IPS-18a (cell line): Measurements from ENCODE around the gene C2CD2L.
A peak's percentile ranks its signal among the peaks of the same experiment; 100 is the strongest.

Experiments
- H3K27ac ChIP-seq: one replicate; pipeline ENCODE4 v1.5.1; 2013; ENCODE audit warnings: low read length
- H3K27me3 ChIP-seq: one replicate; pipeline ENCODE4 v1.6.1; 2013; ENCODE audit warnings: mild to moderate bottlenecking, low read length; ENCODE audit not compliant: control insufficient read depth, insufficient read depth
- H3K36me3 ChIP-seq: one replicate; pipeline ENCODE4 v1.6.1; 2013; ENCODE audit warnings: low read depth, low read length; ENCODE audit not compliant: control insufficient read depth
- H3K4me1 ChIP-seq: one replicate; pipeline ENCODE4 v1.6.1; 2013; ENCODE audit warnings: low read depth, low read length; ENCODE audit not compliant: control insufficient read depth
- H3K4me3 ChIP-seq: one replicate; pipeline ENCODE4 v1.5.1; 2013; ENCODE audit warnings: low read length
- H3K9ac ChIP-seq: one replicate; pipeline ENCODE4 v1.6.1; 2013; ENCODE audit warnings: mild to moderate bottlenecking, low read length, moderate library complexity
- H3K9me3 ChIP-seq: one replicate; pipeline ENCODE4 v1.6.1; 2013; ENCODE audit warnings: low read depth, low read length; ENCODE audit not compliant: control insufficient read depth

Gene C2CD2L

DNA sequence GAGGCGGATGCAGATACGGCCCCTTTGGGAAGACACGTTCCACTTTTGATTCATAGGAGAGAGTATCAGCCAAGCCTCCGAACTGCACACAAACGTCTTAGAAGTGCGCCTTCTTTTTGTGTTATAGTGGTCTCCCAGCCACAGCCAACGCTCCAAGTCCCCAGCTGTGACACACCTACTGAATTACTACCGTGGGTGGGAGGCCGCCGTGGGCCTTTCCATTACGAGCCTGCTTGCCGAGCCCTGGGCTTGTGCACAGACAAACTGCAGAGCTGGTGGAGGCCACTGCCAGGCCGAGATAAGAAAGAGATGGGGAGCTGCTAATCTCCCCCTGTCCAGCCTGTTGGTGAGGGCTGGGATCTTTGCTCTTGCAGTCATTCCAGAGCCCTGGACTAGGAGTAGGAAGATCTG, 21.7 kb upstream of the C2CD2L start:
- Histone ChIP-seq H3K27ac (peak overlapping the region; percentile 94), H3K4me1 (no peaks in the 10 kb centered on the region), H3K4me3 (peak overlapping the region; percentile 93), H3K36me3 (peaks cover 21% of the 10 kb centered on the region), H3K9me3 (no peaks in the 10 kb centered on the region), H3K27me3 (no peaks in the 10 kb centered on the region), H3K9ac (peak overlapping the region; percentile 96)

DNA sequence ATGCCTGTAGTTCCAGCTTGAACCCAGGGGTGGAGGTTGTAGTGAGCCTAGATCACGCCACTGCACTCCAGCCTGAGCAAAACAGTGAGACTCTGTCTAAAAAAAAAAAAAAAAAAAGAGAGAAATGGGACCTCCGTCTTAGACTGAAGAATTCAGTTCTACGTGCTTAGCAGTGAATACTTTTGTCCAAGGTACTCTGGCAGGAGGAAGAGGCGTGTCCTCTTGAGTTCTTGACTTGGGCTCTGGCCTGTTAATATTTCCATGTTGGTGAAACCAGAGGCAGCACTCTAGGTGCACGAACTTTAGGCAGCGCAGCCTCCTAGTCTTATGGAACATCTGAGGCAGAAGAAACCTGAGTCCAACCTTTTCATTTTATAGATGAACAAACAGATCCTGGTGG, 20.0 kb upstream of the C2CD2L start:
- no peak overlapping the region for H3K9ac ChIP-seq
- H3K27ac ChIP-seq = no peak overlapping the region
- peaks cover 2% of the 10 kb centered on the region for H3K4me1 ChIP-seq

DNA sequence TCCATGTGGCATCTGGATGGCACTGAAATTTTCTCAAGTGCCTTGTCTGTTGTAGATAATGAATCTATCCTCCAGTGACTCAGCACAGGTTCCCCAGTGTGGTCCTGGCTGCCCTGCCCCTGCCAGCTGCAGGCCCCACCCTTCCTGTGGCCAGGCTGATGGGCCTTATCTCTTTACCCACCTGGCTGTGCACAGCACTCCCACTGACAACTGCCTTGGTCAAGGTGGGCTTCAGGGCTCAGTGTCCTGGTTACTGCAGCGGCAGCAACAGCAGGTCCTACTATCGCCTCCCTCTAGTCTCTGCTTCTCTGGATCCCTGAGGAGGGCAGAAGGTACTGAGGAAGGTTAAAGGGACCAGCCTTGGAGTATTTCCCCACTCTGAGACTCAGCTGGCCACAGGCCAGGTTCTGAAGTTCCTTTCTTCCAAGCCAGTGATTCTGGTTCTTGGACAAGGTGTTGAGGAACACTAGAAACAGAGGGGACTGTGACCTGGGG, 19.4 kb upstream of the C2CD2L start:
- Histone ChIP-seq H3K36me3 (peaks cover 19% of the 10 kb centered on the region), H3K4me1 (peaks cover 8% of the 10 kb centered on the region), H3K27ac (no peak overlapping the region), H3K27me3 (no peaks in the 10 kb centered on the region), H3K9ac (no peak overlapping the region), H3K4me3 (no peak overlapping the region), H3K9me3 (no peaks in the 10 kb centered on the region)

More for the DNA sequence above, 20.0 kb upstream of the C2CD2L start:
- H3K27me3 ChIP-seq = no peaks in the 10 kb centered on the region
- H3K36me3 ChIP-seq = peaks cover 13% of the 10 kb centered on the region
- H3K4me3 ChIP-seq = no peak overlapping the region
- no peaks in the 10 kb centered on the region for H3K9me3 ChIP-seq

DNA sequence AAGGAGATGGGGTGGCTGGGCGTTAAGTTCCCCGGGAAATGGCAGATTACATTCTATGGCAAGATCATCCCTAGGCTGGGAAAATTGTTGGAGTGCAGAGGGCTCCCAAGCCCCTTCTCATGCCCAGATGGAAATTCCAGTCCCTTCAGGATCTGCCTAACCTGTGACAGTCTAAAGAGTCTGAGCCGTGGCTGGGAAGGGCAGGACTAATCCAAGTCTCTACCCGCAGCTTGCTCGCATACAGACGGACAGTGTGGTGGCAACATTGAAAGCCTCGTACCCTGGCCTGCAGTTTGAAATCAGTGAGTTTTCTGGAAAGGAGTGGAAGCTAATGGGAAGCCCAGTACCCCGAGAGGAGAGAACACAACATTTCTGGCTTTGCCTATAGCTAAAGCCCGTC, 18.7 kb upstream of the C2CD2L start:
- Histone ChIP-seq H3K27me3 (no peaks in the 10 kb centered on the region), H3K9me3 (no peaks in the 10 kb centered on the region), H3K4me3 (no peak overlapping the region), H3K36me3 (peaks cover 25% of the 10 kb centered on the region), H3K9ac (no peak overlapping the region), H3K4me1 (peaks cover 12% of the 10 kb centered on the region), H3K27ac (no peak overlapping the region)

DNA sequence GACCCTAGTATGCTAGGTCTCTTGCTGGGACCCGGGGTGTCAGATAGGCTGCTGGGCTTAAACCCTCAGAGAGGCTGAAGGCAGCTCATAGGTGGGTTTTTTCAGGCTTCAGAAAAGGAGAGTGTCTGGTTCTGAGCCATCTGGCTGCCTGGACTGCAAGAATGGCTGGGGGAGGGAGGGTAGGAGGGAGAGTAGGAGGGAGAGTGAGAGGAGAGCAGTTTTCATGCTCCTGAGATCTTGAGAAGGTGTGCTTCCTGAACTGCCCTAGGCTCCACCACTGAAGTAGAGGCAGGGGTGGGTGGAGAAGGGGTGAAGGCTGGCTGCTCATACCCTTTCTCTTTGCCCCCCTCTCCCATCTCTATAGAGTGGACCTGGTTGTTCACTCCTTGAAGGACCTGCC, 17.8 kb upstream of the C2CD2L start:
- H3K9ac ChIP-seq = no peak overlapping the region
- H3K4me1 ChIP-seq = peaks cover 12% of the 10 kb centered on the region
- no peak overlapping the region for H3K4me3 ChIP-seq
- peaks cover 31% of the 10 kb centered on the region for H3K36me3 ChIP-seq
- H3K27ac ChIP-seq = no peak overlapping the region
- no peaks in the 10 kb centered on the region for H3K9me3 ChIP-seq
- no peaks in the 10 kb centered on the region for H3K27me3 ChIP-seq

DNA sequence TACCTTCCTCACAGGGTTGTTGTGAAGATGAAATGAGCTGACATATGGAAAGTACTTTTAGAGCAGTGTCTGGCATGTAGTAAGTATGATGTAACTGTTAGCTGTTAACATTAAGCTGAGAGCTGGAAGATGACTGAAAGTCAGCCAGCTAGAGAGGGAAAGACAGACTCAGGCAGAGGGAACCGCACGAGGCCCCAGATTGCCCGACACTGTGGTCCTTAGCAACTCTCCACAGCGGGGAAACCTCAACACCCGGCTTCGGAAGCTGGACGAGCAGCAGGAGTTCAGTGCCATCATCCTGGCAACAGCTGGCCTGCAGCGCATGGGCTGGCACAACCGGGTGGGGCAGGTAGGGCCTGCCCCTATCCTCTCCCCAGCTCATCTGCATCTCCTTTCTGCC, 16.0 kb upstream of the C2CD2L start:
- peaks cover 17% of the 10 kb centered on the region for H3K4me1 ChIP-seq
- no peaks in the 10 kb centered on the region for H3K27me3 ChIP-seq
- H3K9me3 ChIP-seq = no peaks in the 10 kb centered on the region
- no peak overlapping the region for H3K27ac ChIP-seq
- peaks cover 31% of the 10 kb centered on the region for H3K36me3 ChIP-seq
- no peak overlapping the region for H3K4me3 ChIP-seq
- no peak overlapping the region for H3K9ac ChIP-seq

DNA sequence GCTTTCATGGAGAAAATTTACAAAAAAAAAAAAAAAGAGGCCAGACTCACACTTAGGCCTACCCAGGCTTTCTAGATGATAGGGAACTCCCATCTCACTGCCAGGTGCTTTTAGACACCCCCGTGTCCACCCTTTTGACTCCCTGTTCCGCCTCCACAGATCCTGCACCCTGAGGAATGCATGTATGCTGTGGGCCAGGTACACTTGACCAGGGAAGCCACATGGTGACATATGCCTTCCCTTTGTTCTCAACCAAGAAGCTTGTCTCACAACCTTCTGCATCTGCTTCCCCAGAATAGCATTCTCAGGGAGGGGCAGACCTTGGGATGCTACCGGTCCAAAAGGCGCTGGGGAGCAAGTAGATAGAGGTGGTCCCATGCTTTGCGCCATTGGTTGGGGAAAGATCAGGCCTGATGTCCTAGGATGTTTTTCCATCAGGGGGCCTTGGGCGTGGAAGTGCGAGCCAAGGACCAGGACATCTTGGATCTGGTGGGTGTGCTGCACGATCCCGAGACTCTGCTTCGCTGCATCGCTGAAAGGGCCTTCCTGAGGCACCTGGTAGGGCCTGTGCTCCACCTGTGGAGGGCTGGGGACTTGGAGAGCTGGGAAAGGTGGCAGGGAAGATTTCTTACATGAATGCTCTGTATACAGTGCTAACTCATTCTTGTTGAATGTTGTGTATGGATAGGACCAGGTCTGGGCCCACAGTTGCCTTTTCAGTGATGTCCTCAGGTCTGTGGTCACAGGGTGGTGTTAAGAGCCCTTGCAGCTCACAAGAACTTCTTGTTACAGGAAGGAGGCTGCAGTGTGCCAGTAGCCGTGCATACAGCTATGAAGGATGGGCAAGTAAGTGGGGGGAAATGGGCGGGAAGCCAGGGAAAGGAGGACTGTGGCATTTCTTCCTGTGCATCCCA, 14.9 kb upstream of the C2CD2L start:
- Histone ChIP-seq H3K27me3 (no peaks in the 10 kb centered on the region), H3K4me1 (peaks cover 17% of the 10 kb centered on the region), H3K9me3 (no peaks in the 10 kb centered on the region), H3K4me3 (peak overlapping the region; percentile 92), H3K27ac (no peak overlapping the region), H3K9ac (peak overlapping the region; percentile 97), H3K36me3 (peaks cover 34% of the 10 kb centered on the region)

DNA sequence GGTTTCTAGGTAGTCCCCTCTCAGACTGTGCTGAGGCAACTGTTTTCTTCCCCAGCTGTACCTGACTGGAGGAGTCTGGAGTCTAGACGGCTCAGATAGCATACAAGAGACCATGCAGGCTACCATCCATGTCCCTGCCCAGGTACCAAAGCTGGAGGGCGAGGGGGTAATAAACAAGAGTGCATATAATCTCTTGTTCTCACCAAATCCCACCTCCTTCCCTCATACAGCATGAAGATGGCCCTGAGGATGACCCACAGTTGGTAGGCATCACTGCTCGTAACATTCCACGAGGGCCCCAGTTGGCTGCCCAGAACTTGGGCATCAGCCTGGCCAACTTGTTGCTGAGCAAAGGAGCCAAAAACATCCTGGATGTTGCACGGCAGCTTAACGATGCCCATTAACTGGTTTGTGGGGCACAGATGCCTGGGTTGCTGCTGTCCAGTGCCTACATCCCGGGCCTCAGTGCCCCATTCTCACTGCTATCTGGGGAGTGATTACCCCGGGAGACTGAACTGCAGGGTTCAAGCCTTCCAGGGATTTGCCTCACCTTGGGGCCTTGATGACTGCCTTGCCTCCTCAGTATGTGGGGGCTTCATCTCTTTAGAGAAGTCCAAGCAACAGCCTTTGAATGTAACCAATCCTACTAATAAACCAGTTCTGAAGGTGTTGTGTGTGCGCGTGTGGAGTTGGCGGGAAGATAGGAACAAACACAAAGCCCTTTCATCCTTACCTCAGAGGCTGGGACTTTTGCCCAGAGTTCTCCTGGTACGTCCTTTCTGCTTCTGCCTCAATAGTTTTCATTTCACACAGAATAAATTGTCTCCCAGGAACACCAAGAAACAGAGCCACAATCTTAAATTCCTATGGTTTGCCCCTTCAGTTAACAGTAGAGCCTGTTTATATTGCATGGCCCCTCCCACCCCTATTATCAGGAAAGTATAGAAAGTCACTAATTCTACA, 14.0 kb upstream of the C2CD2L start:
- Histone ChIP-seq H3K36me3 (peaks cover 43% of the 10 kb centered on the region), H3K9me3 (no peaks in the 10 kb centered on the region), H3K4me3 (peak overlapping the region; percentile 92), H3K9ac (peak overlapping the region; percentile 97), H3K27me3 (no peaks in the 10 kb centered on the region), H3K4me1 (peaks cover 17% of the 10 kb centered on the region), H3K27ac (no peak overlapping the region)

DNA sequence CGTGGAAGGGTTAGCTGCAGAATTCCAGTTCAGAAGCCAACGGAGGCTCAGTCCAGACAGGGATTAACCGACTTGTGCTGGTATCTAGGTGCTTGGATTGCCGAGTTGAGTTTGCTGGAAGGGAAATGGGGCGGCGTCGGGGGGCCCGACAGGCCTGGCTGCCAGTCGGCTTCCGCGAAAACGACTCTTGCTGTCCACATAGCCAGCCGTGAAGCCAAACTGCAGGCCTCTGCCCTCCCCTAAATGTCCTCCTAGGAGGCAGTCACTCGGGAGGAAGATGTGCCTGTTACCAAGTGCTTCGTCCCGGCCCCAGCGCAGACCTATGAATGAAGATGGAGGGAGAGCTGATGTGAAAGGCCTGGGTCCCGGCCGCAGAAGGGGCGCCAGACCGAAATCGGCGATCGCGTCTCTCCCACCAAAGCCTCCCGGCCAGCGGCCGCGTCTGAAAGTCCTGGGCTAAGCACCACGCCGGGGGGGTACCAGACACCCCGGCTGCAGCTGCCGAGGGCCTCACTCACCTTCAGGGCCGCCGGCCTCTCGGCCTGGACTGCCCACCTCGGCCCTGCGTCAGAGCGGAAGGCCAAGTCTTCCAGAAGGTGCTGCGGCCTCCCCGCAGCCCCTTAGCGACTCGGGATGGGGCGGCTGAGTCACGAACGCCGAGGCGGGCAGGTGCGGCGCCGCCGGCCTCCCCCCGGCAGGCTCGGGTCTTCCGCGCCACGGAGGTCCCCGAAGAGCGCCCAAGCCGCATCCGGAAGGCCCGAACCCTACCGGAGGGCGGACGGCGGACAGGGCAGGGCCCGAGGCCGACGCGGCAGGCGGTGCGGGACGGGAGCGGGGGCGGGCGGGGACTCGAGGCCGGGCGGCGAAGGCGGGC, 13.0 kb upstream of the C2CD2L start:
- Histone ChIP-seq H3K4me3 (peak overlapping the region; percentile 92), H3K27ac (no peak overlapping the region), H3K4me1 (peaks cover 17% of the 10 kb centered on the region), H3K27me3 (no peaks in the 10 kb centered on the region), H3K36me3 (peaks cover 49% of the 10 kb centered on the region), H3K9me3 (no peaks in the 10 kb centered on the region), H3K9ac (peak overlapping the region; percentile 97)

DNA sequence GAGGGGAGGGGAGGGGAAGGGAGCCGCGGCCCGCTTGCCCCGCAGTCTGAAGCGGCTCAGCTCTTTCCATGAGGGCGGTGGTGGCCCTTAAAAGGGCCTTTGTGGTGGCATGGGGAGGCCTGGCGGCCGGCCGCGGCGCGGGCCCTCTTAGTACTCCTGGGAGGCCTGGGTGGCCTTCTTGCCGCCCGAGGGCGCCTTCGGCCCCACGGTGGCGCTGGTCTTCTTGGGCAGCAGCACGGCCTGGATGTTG, 12.4 kb upstream of the C2CD2L start:
- peaks cover 49% of the 10 kb centered on the region for H3K36me3 ChIP-seq
- H3K27ac ChIP-seq = peak overlapping the region; percentile 81
- H3K9me3 ChIP-seq = no peaks in the 10 kb centered on the region
- H3K27me3 ChIP-seq = no peaks in the 10 kb centered on the region
- H3K4me1 ChIP-seq = peaks cover 17% of the 10 kb centered on the region
- peak overlapping the region; percentile 97 for H3K9ac ChIP-seq
- H3K4me3 ChIP-seq = peak overlapping the region; percentile 92
